Stromal cell of bone marrow (primary cell): ENCODE measurements around the gene SRM.
A peak's percentile ranks its signal among the peaks of the same experiment; 100 is the strongest.
"Not testable (repeated sequence)": the region's sequence is repeated elsewhere in the genome, so short reads cannot be mapped to it uniquely, and the experiment has no call there.

Experiments used
- DNase-seq: peaks from one replicate; pipeline ENCODE4 v3.0.0-alpha.2; 2012; ENCODE audit warnings: low read depth

Gene SRM

GRCh38 chr1:11064942-11065341 is 5.1 kb upstream of the SRM start:
- DNase-seq, result no peak

DNA sequence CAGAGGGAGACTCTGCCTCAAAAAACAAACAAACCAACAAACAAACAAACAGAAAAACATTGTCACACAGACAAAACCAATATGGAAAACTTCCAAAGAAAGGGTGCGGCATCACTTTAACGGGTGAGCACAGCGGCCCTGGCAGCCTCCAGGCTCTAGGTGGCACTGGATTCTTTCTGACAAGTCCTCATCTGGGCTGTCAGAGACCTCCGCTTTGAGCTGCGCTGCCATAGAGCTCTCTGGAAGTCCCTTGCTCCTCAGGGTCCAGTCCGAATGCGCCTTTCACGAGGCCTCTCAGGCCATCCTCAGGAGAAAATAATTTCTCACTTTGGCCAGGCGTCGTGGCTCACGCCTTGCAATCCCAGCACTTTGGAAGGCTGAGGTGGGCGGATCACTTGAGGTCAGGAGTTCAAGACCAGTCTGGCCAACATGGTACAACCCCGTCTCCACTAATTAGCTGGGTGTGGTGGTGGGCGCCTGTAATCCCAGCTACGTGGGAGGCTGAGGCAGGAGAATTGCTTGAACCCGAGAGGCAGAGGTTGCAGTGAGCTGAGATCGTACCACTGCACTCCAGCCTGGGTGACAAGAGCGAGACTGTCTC is 4.2 kb upstream of the SRM start:
- DNase-seq, result not testable (repeated sequence)

DNA sequence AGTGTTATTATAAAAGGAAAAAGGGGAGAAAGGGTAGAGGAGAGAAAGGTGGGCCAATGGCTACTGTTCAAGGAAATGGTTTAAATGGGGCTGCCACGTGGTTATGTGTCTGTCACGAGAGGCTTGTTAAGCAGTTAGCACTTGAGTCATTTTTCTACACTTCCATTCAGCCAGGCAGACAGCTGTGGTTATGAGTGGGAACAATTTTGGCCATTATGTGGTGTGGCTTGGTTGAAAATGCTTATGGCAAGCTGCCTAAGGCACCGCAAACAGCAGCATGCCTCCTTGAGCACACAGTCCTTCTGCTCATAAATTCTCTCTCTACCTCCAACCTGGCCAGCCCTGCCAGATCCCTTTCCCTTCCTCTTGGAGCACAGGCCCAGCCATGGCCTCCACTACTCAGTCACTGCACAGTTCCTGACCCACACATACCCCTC is 3.2 kb upstream of the SRM start:
- peak; percentile 62 for DNase-seq

DNA sequence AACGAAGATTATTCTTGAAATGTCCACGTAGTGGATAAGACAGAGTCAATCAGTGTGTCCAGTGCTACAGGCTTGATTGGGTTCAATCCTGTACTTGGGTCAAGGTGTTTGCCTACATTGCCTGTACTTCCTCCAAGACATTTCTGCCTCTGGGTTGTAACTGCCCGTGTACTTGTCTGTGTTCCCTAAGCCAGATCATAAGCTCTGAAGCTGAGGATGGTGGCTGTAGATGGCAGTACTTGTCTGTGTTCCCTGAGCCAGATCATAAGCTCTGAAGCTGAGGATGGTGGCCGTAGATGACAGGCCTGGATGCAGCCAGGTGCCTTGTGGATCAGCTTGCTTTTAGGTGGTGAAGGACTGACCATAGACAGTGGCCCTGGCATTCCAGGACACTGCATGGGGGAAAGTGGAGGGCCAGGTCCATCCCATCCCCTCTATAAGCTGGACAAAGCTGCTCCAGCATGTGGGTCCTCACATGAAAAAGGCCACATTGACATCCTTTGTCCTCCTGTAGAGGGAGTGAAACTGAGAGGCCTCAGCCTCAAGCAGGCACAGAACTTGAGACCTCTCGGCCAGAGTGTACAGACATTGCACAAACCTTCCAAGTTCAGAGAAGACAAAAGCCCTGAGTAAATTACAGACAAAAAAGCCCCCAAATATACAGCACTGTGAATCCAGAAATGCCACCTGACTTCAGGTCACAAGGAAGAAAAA is 2.0 kb upstream of the SRM start:
- DNase-seq, result no peak

DNA sequence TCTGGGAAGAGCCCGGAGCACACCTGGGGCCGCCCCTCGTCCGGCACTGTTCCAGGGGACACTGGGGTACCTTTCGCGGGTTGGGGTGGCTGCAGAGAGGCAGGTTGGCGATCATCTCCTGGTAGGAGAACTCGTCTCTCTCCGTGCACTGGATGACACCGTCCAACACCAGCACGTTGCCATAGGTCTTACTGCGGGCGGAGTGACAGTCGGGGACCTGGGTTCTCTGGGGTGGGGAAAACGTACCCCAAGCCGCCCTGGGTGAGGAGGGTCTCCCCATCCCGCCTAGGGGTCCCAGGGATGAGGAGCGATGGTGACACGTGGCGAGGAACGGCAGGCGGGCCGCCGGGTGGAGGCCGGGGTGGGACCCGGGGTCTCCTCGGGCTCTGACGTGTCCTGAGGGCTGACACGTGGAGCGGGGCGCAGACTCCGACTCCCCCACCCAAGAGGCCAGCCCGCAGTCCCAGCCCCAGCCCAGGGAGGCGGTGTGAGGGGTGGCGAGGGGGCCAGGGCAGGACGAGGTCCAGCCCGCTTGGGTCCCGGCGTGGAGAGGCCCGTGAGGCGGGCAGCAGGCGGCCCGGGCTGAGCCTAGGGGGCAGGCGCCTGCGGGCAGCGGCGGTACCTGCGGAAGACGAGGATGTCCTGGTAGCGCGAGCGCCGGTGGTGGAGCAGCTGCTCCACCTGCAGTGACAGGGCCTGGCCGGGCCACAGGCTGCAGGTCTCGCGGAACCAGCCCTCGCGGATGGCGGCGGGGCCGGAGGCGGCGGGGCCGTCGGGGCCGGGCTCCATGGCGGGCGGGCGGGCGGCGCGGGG is 457 bp downstream of the SRM start:
- no peak for DNase-seq

DNA sequence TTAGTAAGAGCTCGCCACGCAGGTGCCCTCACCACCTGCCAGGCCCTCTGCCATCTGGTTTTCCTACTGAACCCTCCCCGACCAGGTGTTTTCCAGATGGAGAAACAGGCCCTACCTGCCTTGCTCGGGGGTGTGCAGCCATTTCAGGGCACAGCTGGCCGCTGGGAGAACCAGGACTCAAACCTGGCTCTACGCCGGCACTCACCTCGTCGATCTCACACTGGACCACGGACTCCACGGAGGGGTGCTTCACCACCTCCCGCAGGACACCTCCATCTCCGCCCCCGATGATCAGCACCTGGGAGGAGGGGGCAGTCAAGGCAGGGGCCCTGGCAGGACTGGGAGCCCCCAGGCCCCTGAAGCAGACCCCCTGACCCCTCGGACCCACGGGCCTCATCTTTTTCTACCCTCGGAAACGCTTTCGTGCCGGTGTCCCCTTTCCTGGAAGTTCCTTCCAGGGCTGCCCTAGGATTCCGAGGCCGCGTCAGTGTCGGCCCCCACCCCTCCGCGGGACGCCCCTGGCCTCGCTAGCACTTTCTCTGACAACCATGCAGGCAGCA is 1.1 kb downstream of the SRM start:
- no peak for DNase-seq

DNA sequence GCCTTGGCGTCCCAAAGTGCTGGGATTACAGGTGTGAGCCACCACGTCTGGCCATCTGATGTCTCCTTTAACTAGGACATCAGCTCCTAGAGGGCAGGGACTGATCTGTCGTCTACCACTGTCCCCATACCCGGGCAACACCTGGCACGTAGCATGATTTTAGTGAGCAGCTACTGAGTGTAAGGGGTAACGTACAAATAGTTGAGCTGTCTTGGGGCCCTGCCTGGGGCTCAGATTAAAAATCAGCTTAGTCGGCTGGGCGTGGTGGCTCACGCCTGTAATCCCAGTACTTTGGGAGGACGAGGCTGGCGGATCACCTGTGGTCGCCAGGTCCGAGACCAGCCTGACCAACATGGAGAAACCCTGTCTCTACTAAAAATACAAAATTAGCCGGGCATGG is 1.8 kb downstream of the SRM start:
- DNase-seq, result no peak

DNA sequence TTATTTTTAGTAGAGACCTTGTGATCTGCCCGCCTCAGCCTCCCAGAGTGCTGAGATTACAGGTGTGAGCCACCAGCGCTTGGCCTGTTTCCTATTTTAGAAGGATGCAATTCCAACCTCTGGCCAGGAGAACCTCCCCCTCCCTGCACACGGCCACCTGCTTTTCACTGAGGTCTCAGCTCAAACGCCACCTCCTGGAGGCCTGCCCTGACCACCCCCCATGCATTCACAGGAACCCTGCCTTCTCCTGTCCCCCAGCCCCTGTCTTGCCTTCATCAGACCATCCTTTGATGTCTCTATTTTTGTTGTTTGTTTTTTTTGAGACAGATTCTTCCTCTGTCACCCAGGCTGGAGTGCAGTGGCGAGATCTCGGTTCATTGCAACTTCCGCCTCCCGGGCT is 2.3 kb downstream of the SRM start:
- no peak for DNase-seq

DNA sequence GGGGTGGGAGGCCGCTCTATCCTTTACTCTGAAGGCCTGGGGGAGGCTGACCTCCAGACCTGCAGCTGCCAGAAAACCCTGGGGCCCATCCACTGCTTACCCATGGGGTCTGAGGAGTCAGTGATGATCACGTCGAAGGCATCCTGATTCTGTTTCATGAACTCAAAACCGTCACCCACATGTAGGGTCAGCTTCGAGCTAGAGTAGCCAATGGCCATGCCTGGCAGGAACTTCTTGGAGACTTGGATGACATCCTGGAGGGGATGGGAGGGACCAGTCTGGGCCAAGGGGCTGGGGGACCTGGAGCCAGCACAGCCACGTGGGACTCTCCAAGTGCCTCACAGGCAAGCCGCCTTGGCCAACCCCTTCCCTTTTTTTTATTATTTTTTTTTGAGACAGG is 3.3 kb downstream of the SRM start:
- no peak for DNase-seq

- no peak for DNase-seq
Measured at GRCh38 chr1:11055676-11056075, 4.1 kb downstream of the SRM start.

DNA sequence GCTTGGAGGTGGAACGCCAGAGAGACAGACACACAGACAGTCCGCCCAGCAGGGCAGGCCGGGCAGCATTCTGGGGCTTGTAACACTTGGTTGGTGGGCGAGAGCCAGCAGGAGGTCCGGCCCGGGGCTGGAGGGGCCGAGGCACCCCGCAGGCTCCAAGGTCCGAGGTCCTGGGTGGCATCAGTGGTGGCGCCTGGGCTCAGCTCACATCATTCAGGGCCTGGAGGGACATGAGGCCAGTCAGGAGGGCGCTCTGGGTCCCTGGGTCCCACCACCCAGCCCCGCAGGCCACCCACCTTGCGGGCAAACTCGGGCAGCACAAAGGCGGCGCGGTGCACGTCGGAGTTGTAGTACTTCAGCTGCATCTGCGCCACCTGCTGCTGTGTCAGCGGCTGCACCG is 5.2 kb downstream of the SRM start:
- no peak for DNase-seq

DNA sequence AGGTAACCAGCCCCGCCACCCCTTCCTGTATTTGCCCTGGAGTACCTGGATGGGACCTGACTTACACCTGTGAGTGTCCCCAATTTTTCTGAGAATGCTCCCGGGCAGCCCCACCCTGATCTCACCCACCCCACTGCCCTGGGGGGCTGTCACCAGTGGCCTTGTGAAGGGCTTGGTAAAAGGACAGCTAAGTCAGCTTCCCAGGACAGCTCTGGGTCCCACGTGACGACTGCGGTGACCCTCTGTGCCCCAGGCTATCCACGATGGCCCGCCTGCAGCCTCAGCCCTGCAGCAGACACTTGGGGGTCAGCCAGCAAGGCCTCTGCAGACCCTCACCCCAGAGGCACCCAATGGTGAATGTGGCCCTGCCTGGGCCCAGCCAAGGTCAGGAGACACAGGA is 5.6 kb downstream of the SRM start:
- DNase-seq, result no peak

GRCh38 chr1:11053758-11054137 is 6.1 kb downstream of the SRM start:
- no peak for DNase-seq

DNA sequence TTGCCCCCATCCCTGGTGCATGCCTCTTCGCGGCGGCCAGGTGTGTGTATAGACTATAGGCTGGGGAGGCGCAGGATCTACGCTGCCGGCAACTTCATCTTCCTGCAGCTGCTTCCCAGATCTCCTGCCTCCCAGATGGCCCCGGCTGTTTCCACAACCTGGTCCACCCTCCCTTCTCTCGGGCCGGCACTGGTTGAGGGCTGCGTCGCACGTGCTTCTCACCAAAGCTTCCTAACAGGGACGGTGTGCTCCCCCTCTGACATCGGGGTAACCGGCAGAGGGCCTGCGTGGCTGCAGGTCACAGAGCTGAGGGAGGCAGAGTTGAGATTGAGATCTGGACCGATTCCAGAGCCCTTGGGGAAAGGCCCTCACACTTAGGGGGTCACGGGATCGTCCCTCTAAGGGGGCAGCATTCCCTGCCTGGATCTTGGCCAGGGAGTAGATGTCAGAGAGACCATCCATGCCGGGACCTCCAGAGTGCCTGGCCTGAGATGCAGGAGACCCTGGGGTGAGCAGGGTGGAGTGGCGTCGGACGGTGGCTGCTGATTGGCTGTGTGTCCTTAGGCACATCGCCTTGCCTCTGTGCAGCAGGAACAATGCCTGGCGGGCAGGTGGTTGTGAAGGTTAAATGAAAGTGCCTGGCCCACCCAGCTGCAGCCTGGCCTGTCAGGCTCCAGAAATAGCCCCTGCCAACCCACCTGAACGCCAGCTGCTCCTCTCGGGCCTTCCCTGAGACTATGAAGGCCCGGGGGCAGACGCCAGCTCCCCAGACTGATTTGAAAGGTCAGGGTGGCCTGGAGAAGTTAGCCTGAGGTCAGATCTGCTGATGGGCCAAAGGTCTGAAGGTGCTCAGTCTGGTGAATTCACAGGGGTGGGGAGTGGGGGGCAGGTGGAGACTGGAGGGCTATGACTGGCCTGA is 6.7 kb downstream of the SRM start:
- DNase-seq, result no peak

DNA sequence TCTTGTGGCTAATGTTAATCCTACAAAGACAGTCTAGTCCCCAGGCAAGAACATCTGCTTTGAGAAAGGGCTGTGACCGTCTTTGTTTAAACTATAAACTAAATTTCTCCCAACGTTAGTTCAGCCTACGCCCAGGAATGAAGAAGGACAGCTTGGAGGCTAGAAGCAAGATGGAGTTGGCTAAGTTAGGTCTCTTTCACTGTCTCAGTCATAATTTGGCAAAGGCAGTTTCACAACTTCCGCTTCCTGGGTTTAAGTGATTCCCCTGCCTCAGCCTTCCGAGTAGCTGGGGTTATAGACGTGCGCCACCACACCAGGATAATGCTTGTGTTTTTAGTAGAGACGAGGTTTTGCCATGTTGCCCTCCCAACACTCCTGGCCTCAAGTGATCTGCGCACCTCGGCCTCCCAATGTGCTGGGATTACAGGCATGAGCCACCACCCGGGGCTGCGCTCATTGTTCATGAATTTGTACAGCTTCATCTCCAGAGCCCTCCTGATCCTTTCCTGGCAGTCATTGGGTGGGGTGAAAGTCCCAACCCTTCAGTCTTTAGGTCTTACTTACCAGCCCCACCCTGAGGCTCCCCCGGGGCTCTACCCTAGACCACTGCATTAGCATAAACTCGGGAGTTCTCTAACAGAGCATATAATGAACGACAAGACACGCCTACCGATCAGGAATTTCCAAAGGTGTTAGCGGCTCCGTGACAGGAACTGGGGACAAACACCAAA is 7.9 kb downstream of the SRM start:
- DNase-seq, result no peak

DNA sequence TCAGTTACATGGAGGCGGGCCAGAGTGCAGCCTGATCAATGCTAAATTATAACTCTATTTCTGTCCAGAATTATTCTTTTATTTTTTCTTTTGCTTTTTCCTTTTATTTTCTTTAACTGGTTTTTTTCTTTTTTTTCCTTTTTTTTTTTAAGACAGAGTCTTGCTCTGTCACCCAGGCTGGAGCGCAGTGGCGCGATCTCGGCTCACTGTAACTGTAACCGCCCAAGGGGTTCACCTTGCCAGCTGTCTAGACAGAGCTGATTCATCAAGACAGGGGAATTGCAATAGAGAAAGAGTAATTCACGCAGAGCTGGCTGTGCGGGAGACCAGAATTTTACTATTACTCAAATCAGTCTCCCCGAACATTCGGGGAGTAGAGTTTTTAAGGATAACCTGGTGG is 8.7 kb downstream of the SRM start:
- not testable (repeated sequence) for DNase-seq

- no peak for DNase-seq
Measured at GRCh38 chr1:11046625-11047365, 13.0 kb downstream of the SRM start, which contains the start of gene MASP2. Gene MASP2 (minus strand): TSS chr1:11047239. CDS start chr1:11047207, 32 bp downstream.

- no peak for DNase-seq
Measured at GRCh38 chr1:11046270-11046566, 13.6 kb downstream of the SRM start.

GRCh38 chr1:11045428-11046269 is 14.2 kb downstream of the SRM start:
- DNase-seq, result no peak
